ENCODE measurements around the gene KCNJ1.

KCNJ1 gene

DNA sequence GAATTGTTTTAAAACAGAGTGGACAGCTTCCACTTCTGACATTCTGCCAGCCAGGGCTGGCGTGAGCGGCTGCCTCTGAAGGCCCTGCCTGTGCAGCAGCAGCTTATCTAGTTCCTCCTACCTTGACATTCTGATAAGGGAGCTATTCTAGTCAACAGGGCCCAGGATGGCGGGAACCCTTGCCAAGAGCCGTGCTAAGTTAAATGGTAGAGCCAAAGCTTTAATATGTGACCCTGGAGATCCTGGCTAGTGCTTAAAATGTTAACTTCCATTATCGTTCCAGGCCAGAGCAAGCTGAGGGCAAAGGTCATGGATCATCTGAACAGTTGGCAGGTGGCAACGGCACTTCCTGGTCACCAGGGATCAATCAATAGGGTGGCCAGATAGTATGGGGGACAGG, 27.6 kb upstream of the KCNJ1 start:
- TF ChIP-seq, protein P1, sequence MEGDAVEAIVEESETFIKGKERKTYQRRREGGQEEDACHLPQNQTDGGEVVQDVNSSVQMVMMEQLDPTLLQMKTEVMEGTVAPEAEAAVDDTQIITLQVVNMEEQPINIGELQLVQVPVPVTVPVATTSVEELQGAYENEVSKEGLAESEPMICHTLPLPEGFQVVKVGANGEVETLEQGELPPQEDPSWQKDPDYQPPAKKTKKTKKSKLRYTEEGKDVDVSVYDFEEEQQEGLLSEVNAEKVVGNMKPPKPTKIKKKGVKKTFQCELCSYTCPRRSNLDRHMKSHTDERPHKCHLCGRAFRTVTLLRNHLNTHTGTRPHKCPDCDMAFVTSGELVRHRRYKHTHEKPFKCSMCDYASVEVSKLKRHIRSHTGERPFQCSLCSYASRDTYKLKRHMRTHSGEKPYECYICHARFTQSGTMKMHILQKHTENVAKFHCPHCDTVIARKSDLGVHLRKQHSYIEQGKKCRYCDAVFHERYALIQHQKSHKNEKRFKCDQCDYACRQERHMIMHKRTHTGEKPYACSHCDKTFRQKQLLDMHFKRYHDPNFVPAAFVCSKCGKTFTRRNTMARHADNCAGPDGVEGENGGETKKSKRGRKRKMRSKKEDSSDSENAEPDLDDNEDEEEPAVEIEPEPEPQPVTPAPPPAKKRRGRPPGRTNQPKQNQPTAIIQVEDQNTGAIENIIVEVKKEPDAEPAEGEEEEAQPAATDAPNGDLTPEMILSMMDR (IDR thresholded peaks at IDR 0.05; ENCODE audit: low read length, missing control alignments) = no peak
- no peak overlapping the region for H3K4me3 ChIP-seq (replicated peaks; ENCODE audit: low read depth, low read length)
- no peak for DNase-seq (ENCODE audit: low read depth)

DNA sequence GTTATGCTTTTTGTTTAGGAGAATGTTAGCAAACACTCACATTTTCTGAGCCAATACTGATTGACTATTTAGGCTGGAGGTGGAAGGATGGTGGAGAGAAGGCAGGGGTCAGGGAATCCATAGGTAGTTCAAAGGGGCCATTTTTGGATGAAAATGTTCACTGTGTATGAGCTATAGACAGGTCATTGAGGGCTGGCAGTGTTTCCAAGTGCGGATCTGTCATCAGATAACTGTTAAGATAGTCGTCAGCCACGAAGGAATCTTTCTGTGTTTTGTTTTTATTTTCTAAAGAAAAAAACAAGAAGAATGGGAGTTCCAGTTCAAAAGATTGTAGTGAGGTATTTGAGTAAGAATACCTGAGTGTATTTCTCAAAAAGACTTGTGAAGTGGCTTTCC, 27.2 kb upstream of the KCNJ1 start:
- TF ChIP-seq, protein P1 (IDR thresholded peaks at IDR 0.05; ENCODE audit: low read length, missing control alignments) = no peak
- H3K4me3 ChIP-seq (replicated peaks; ENCODE audit: low read depth, low read length) = no peak overlapping the region
- DNase-seq (ENCODE audit: low read depth) = no peak

DNA sequence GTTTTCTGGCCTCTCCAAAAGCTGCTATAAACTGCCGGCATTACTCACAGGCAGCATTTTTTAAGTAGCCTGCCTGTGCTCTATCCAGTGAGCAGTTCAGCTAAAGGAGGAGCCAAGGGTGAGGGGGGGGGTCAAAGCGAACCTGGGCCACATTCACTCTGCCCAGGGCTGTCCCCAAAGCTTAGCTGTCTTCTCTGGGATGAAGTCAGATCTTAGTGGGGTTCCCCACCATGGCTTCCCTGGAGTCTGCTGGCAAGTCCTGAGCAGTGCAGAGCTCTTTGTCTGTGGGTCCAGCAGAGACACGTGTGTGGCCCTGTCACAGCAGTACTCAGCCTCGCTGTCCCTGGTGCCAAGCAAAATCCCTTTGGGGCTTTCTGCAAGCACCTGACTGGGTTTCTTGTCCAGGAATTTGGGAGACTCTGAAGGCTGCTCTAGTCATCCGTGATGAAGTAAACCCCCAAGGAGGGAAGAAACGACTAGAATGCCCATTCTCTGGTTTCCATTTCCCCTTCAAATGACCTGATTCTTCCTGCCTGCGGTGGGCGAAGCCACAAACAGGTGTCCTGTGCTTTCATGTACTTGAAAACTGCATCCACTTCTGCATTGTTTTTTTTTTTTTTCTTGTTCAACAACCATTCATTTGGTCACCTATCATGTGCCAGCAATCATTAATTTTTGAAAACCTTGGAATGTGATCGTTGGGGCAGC, 26.6 kb upstream of the KCNJ1 start:
- TF ChIP-seq, protein P1 (IDR thresholded peaks at IDR 0.05; ENCODE audit: low read length, missing control alignments) = no peak
- no peak for DNase-seq (ENCODE audit: low read depth)

DNA sequence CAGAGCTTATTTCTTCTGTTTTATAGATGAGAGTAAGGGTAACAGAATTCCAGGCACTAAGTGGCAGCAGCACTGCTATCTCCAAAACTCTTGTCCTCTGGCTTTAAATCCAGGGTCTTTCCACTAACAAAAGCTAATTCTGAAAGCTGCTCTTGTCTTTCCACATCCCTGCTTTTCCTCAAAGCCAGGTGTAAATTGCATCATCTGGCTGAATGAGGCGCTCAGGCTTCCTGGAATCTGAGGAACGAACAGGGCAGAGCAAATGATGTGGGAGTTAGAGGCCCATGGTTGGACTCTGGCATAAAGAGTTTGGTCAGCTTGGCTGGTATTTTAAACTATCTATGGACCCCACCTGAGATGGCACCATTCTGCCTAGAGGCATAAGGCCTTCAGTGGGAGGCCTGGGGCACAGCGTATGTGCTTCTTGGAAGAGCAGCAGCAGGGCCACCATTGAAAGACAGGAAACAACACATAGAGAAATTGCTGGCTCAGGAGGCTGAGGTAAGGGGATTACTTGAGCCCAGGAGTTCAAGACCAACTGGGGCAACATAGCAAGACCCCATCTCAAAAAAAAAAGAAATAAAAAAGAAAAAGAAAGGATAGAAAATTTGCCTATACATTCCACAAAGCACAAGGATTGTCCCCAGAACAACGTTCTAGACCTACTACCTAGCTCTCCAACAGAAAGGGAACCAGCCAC, 25.9 kb upstream of the KCNJ1 start:
- DNase-seq (ENCODE audit: low read depth) = no peak
- no peak overlapping the region for H3K4me3 ChIP-seq (replicated peaks; ENCODE audit: low read depth, low read length)
- TF ChIP-seq, protein P1 (IDR thresholded peaks at IDR 0.05; ENCODE audit: low read length, missing control alignments) = no peak

More for the DNA sequence above, 26.6 kb upstream of the KCNJ1 start:
- H3K4me3 ChIP-seq (replicated peaks; ENCODE audit: low read depth, low read length) = no peak overlapping the region

DNA sequence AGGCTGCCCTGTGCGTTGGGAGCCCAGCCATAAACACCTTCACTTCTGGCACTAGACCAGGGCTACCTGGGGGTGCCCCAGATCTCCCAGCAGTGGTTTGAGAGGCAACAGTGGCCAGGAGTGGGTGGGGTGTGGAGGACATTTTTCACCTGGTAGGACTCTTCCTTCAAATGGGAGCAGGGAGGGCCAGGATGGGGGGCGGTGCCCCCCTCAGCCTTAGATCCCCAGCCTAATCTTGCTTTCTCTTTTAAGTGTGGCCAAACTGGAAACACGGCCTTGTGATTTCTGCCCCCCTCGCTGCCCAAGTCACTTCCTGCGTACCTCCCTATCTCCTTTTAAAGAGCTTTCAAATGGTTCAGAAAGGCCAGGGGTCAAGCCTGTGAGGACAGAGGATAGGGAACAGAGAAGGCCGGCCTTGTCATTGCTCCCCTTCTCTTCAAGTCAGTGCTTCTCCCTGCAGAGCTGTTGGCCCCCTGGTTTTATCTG, 24.9 kb upstream of the KCNJ1 start:
- TF ChIP-seq, protein P1 (IDR thresholded peaks at IDR 0.05; ENCODE audit: low read length, missing control alignments) = no peak
- H3K4me3 ChIP-seq (replicated peaks; ENCODE audit: low read depth, low read length) = no peak overlapping the region
- no peak for DNase-seq (ENCODE audit: low read depth)

DNA sequence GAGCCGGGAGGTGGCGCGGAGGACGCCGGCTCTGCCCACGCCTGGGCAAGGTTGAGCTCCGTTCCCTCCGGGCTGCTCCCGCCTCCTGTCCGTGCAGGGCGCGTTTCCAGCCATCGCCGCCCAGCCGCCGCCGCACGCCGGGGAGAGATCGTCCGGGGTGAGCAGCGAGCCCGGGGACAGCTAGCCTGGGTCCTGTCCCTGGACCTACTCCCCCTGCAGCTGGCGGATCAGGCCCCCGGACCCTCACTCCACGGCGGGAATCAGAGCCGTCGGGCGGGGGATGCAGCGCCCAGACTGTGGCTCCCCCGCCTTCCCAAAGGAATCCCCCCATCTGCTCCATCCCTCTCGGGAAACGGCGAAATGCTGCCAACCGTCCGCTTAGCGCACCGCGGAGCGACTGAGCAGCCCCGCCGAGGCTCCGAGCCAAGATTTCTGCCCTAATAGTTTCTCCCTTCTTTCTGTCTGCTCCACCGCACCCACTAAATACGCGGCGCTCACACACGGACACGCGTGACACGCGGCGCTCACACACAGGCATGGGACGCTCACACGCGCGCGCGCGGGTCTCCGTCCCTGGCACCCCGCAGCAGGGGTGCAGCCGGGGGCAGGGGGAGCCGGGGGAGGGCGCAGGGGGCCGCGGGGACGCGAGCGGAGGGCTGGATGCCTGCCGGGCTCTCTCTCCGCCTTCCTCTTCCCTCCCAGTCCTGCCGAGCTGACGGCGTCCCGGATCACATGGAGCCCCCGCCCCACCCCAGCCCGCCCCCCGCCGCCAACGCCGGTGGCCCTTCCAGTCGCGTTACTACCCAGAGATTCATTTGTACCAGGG, 23.7 kb upstream of the KCNJ1 start, which contains the start of gene KCNJ5:
TSS of gene KCNJ5 (plus strand) at position 814 of the 826 bp plus-strand sequence. CDS start 19,918 bp downstream, outside the sequence.
- TF ChIP-seq, protein P1 (IDR thresholded peaks at IDR 0.05; ENCODE audit: low read length, missing control alignments) = no peak
- DNase-seq (ENCODE audit: low read depth) = peak; percentile 16
- H3K4me3 ChIP-seq (replicated peaks; ENCODE audit: low read depth, low read length) = peak within 1 kb of the TSS; percentile 47

All from fibroblast of pulmonary artery (primary cell).